LHCN-M2 (cell line): ENCODE data around the gene DGCR2. TPM values are rescaled to one million over a fixed set of nuclear protein-coding genes. Genes with fewer than 3 reads are reported as not detected.
"Not testable (repeated sequence)": the region's sequence is repeated elsewhere in the genome, so short reads cannot be mapped to it uniquely, and the experiment has no call there.

ENCODE experiments used
- DNase-seq: peaks from one replicate; pipeline ENCODE4 v3.0.0-alpha.2; 2012; ENCODE audit warnings: low read depth
- total RNA-seq: library from RNA; depleted of rRNA; stranded (reverse); fragments of >200 nt; gene quantifications from 2 replicates; pipeline ENCODE4 v1.2.3, GENCODE V29; 2014

The DGCR2 gene
- total RNA-seq, 1 experiment from 2014 or later: 35.0 TPM

GRCh38 chr22:19043121-19044085, 78.8 kb downstream of the DGCR2 start:
- DNase-seq: peak; percentile 58

DNA sequence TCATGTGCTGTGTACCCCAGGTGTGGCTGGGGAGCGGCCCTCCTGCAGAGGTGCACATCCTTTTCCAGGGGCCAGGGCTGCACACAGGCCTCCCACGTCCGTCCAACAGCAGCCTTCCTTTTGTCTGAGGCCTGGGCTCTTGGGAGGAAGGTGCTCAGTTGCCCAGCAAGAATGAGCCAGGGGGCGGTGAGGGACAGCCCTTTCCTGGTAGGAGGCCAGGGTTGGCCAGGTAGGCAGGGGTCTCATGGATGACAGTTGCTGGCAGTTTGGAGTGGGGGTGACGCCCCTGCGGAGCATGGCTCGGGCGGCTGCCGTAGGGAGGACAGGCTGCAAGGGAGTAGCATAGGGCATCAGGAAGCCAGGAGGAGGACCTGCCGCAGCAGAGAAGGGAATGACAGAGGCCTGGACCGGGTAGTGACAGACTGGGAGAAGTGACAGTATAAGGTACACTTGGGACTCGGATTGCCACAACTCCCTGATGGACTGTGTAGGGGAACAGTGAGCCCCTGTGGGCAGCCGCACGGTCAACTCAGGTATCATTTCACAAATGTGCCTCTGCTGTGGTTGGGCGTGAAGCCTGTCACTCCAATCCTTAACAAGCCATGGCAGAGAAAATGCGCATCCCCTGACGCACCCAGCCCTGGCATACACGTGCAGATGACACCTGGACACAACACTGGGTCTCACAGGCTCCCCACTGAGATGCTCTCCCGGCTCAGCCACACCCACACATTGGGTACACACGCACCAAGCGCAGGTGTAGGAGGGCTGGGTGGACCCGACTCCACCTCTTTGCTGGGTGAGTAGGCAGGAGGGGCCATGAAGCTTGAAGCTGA, 79.7 kb downstream of the DGCR2 start:
- DNase-seq: no peak

- no peak for DNase-seq
Measured at GRCh38 chr22:19041704-19042074, 80.5 kb downstream of the DGCR2 start.

DNA sequence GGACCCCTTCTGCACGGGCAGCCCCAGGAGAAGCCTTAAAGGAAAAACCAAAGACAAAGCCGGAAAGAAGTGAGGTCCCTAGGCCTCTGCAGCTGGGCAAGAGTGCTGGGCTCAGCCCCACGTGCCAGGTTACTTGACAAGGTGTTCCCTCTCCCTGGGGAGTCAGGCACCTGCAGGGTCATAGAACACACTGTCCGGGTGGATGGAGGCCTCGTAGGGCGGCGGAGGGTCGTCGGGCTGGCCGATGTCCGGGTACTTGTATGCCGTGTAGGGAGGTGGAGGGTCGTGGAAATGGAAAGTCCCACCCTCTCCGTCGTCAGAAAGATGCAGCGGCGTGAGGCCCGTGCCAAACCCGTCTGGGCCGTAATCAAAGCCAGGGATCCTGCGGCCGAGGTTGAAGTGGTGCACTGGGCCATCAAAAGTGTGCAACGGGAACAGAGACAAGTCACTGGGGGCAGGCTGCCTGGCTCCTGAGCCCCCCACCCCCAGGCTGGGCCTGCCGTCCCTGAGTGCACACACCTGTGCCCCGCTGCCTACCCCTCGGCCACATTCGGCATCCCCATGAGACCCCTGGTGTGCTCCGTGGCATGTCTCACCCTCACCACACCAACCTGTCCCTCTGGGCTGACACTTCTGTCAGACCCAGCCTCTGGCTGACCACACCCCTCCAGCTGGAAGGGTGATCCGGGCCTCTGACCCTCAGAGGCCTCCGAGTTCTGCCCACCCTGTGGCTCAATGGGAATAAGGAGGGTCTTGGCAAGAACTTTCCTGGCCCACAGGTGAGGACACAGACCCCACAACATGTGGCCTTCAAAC, 81.1 kb downstream of the DGCR2 start:
- DNase-seq: no peak

GRCh38 chr22:19040391-19040861, 81.8 kb downstream of the DGCR2 start:
- DNase-seq: no peak

DNA sequence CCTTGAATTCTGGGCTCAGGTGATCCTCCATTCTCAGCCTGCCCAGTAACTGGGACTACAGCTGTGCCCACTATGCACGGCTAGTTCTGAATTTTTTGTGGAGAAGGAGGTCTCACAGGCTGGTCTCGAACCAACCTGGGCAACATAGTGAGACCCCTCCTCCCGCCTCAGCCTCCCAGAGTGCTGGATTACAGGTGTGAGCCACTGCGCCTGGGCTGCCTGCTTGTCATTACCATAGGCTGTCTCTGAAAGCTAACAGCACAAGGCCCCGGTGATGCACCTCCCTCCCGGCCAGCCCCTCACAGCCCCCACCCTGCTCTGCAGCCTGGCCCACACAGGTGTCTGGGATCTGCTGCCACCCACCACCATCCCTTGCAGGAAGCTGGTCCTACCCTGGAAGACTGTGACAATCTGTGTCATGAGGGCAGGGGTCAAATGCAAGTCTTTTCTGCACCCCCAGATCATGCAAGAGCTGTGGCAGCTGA, 82.4 kb downstream of the DGCR2 start:
- no peak for DNase-seq

DNA sequence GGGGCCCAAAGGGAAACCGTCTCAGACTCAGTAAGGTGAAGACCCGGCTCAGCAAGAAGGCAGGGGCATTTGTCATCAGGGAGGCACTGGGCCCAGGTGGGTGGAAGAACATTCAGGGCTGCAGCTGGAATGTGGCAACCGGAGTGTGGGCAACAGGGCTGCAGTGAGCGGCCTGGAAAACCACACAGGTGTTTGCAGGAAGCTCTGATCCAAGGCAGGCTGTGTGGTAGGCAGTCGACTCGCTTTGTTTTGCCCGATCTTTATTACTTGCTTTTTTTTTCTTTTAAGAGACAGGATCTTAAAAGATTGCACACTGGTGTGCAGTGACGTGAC, 82.8 kb downstream of the DGCR2 start:
- DNase-seq: no peak

DNA sequence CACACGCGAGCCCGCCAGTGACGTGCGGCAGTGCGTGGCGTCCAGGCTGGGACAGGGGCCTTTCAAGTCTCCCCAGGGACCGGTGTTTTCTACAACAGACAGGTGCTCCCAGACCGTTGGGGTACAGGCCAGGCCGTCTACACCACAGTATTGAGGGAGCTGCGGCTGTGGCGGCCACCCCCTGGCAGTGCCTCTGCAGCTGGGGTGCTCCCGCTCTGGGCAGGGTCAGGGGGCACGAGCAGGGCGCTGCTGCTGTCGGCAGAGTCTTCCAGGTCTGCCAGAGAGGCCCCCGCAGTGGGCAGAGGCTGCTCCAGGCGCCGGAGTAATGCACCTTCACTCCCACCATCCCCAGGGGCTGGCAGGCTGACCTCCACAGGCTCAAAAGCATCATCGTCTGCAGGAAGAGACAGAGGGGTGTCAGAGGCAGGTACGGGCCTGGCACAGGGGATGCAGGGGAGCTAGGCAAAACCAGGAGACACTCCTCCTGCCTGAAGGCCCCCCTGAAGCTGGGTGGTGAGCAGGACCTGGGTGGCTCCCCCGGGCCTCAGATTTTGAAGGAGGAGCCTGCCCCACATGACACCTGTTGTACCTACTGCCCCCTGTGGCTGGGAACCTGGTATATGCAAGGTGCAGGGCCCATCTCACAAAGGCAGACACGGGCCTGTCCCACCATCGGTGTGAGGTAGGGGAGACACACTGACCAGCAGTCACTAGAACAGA, 83.3 kb downstream of the DGCR2 start:
- DNase-seq: no peak

DNA sequence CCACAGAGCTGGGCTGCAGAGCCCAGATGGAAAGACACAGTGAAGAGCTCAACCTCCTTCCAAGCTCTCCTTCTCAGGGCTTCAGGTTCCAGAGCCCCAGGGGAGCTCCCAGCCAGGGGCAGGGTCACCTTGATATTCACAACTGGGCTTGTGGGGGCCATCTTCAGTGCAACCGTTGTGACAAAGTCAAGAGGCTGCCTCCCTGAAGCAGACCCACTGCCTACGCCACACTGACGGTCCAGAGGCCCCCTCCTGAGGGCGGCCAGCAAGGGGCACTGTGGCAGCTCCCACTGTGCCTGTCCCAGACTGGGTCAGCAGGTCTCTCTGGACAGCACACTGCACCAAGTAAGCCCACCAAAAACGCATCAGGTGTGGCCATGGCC, 84.1 kb downstream of the DGCR2 start:
- no peak for DNase-seq

DNA sequence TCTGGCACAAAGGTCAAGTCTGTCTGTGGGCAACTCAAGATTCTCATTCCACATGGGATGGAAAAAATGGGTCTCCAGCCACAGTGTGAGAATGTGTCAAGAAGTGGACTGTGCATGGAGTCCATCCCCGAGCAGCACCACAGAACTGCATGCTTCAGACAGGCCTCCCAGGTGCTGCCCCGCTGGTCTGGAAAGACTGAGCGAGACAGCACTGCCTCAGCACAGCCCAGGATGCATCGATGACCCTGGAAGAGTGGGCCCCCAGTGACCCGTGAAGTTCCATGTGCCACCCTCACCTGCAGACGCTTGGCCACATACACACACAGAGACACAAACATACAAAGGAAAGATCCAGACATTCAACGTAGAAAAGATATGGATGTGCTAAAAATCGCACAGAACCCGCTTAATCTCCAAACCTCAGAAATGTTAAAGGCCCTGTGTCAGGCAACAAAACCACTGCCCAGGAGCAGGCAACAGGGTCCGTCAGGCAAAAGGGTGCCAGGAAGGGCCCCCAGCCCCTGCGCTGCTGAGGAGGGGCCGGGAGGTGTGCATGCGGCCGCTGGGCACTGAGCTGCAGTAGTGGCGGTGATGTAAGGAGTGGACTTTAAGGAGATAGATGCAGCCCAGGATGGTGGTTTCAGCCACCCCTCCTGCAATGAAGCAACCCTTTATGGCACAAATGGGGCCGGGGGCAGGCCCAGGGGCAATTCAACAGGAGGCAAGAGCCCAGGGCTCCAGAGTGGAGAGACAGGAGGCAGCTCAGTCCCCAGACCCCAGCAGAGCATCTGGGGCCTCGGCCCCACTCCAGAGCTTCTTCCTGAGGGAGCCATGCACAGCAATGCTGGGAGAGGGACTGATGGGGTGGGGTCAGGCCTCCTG, 84.7 kb downstream of the DGCR2 start:
- no peak for DNase-seq

DNA sequence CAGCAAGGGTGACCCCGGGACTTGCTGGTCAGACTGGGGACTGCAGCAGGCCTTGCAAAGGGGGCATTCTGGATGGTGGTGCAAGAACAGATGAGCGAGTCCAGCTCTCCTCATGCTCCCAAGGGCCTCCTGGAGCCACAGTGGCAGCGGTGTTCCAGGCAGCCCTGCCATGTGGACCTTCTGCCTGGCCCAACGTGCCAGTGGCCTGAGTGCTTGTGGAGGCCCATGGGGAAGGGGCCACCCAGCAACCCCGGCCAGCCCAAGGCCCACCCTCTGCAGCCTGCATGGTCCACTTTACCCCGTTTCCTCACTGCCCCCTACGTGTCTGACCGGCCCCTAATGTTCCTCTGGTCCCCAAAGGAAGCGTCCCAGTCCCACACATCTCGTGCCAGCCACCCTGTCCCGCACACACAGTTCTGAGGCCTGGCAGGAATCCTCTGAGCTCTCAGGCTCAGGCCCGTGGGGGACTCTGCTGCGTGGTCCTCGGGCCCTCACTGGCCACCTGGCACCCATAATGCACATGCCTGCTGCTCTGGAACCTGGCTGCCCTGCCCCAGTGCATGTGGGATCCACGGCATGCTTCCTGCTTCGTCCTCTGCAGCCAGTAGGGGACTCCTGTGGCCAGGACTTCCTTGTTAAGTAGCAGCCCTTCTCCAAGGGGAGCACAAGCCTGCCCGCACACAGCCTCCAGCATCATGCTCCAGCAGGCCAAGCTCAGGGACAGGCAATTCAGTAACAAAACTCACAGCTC, 85.5 kb downstream of the DGCR2 start:
- peak; percentile 11 for DNase-seq

DNA sequence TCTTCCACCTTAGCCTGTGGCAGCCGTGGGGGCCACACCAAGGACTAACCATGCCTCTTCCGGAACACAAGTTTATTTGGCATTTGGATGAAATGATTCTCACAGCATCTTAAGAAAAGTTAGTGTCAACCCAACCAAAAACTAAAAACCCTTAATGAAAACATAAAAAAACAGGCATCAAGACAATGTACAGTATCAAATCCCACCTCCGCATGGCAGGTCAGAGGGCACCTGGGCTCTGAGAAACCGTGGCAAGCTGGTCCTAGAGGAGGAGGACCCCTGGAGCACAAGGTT, 86.0 kb downstream of the DGCR2 start:
- no peak for DNase-seq

DNA sequence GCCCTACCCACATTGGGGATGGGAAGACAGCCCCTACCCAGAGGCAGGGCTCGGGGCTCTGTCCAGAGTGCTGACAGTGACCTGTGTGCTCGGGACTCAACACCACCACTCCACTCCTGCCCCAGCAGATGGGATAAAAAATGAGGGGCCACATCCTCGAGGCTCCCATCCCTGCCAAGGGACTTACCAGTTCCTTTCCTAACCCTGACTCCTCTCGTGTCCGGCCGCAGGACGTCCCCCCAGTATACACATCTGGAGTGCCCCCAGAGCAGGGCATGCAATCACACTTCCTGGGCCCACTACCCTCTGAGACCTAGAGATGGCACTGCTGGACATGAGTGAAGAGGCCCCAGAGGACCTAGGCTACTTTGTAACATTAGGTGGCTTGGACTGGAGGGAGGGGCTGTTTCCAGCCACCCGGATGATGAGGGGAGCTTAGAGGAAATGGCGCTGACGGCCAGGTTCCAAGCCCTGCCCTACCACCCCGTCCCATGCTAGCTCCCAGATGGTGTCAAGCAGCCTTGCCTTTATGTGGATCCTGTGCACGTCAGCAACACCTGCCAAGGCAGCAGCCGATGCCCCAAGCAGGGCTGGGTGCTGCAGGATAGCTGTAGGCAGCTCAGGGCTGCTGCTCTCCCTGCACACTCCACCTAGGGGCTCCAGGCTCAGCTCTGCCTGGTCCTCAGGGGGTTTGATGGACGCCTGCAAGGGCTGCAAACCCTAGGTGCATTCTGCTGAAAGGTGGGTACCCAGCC, 86.6 kb downstream of the DGCR2 start:
- DNase-seq: peak; percentile 11

DNA sequence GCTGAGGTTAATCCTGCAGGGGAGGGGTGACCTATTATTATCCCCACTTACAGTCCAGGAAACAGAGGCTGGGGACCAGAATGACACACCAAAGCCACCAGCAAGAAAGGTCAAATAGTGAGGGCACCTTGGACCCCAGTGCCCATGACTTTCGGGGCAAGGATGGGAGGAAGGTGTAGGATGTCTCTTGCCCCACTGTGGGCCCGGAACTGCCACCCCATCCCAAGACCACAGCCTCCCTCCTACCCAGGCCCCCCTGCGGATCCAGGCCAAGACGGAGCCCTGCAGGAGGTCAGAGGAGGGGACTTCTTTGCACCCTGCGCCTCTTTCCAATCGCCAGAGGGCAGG, 87.1 kb downstream of the DGCR2 start:
- DNase-seq: not testable (repeated sequence)

- not testable (repeated sequence) for DNase-seq
Measured at GRCh38 chr22:19034724-19035120, 87.5 kb downstream of the DGCR2 start.

GRCh38 chr22:19034031-19034723, 88.0 kb downstream of the DGCR2 start:
- DNase-seq: not testable (repeated sequence)

GRCh38 chr22:19033568-19033905, 88.7 kb downstream of the DGCR2 start:
- DNase-seq: not testable (repeated sequence)

GRCh38 chr22:19032898-19033567, 89.2 kb downstream of the DGCR2 start:
- not testable (repeated sequence) for DNase-seq
